HuH-7 (cell line): ENCODE data around the gene CYSRT1.

Experiments used
- DNase-seq: peaks from one replicate; pipeline ENCODE4 v3.0.0; 2011; ENCODE audit warnings: low spot score

Gene CYSRT1

DNA sequence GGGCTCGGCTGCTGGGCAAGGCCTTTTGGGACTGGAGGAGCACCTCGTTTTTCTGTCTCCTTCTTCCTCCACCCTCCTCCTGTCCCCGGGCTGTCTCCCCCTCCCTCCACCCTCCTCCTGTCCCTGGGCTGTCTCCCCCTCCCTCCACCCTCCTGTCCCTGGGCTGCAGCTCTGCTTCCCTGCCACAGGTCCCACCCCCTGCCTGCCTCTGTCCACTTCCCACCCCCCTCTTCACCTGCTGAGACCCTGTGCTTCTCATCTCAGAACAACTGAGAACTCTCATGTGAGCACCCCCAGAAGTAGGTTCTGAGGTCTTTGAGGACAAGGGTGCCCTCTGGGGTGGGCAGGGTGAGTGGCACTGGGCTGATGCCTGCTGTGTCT, 46.7 kb downstream of the CYSRT1 start:
- no peak for DNase-seq

DNA sequence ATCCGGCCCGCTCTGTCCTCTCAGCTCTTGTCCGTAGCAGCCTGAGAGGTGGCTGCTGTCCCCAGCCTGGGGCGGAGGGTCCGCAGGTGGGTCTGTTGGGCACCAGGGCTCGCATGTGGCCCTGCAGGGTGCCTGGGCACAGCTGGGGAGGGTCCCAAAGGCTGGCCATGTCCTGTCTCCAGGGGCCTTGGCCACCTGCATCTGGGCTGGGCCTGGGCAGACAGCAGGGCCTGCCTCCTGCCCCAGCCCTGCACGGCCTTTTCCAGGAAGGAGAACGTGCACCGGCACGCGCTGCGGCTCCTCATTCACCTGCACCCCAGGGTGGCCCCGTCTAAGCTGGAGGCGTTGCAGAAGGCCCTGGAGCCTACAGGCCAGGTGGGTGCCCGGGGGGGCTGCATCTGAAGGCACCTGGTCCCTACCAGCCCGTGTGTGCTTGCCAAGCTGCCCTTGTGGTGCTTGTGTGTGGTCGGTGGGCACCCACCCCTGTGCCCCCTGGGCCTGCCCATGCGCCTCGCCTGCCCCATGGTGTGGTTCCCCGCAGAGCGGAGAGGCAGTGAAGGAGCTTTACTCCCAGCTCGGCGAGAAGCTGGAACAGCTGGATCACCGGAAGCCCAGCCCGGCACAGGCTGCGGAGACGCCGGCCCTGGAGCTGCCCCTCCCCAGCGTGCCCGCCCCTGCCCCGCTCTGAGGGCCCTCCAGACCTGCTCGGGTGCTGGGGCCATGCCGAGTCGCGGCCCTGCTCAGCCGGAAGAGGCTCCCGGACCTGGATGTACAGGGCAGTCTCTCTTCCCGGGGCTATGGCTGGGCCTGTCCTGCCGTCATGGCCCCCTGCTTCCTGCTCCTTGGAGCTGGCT, 47.5 kb downstream of the CYSRT1 start:
- DNase-seq, result no peak

DNA sequence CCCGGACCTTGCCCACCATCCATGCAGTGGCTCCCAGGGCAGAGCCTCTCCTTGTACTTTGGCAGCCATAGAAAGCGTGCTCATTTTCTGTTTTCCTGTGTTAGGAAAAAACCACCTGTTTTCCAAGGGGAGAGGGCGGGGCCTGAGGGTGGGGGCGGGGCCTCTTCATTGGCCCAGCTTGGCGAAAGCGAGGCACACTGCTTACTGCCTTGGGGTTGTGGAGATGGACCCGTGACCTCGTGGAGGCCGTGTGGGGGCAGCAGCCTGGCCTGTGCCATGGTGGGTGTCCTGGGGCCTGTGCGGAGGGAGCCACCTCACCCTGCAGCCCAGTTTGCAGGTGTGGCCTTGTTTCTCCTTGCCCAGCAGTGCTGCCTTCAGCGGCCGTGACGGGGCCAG, 48.1 kb downstream of the CYSRT1 start:
- no peak for DNase-seq

- DNase-seq, result no peak
These were observed 48.8 kb downstream of the CYSRT1 start for GRCh38 chr9:137273611-137274320.

DNA sequence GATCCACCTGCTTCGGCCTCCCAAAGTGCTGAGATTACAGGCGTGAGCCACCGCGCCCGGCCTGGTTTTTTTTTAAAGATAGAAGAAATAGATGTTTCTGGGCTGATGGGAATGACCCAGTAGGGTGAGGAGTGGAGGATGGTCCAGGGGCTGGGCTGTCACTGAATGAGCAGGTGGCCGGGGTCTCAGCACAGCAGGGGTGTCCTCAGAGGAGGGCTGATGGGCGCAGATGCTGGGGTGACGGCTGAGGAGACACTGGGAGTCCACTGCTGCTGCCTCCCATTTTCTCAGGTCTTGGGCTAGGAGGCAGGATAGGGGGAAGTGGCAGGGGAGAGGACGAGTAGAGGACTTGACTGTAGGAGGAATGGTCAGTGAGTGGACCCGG, 50.2 kb downstream of the CYSRT1 start:
- no peak for DNase-seq
